ENCODE measurements around the gene FAR2. TPM values are rescaled to one million over a fixed set of nuclear protein-coding genes. Genes with fewer than 3 reads are reported as not detected.

Gene FAR2
- polyA plus RNA-seq, 12 donors, result 9.9 to 52.9 (median 16.1) TPM; not detected in 1

- DNase-seq, result no peak
These were observed 51.5 kb downstream of the FAR2 start for GRCh38 chr12:29200586-29200985.

- no peak for DNase-seq
These were observed 52.2 kb downstream of the FAR2 start for GRCh38 chr12:29201296-29201695.

- DNase-seq, result no peak
These were observed 52.7 kb downstream of the FAR2 start for GRCh38 chr12:29201746-29202145.

GRCh38 chr12:29204521-29204920 lies 55.4 kb downstream of the FAR2 start:
- no peak for DNase-seq

- DNase-seq, result no peak
These were observed 58.0 kb downstream of the FAR2 start for GRCh38 chr12:29207120-29207519.

- no peak for DNase-seq
These were observed 59.0 kb downstream of the FAR2 start for GRCh38 chr12:29208060-29208459.

- no peak for DNase-seq
These were observed 60.0 kb downstream of the FAR2 start for GRCh38 chr12:29208936-29209701.

GRCh38 chr12:29211696-29212095 lies 62.6 kb downstream of the FAR2 start:
- no peak for DNase-seq

GRCh38 chr12:29212682-29213403 lies 63.8 kb downstream of the FAR2 start:
- no peak for DNase-seq

GRCh38 chr12:29216266-29216665 lies 67.2 kb downstream of the FAR2 start:
- no peak for DNase-seq

- DNase-seq, result peak; percentile 27
These were observed 67.9 kb downstream of the FAR2 start for GRCh38 chr12:29216797-29217575.

- DNase-seq, result no peak
These were observed 71.7 kb downstream of the FAR2 start for GRCh38 chr12:29220632-29221336.

- DNase-seq, result no peak
These were observed 73.1 kb downstream of the FAR2 start for GRCh38 chr12:29222200-29222599.

- DNase-seq, result no peak
These were observed 74.3 kb downstream of the FAR2 start for GRCh38 chr12:29223426-29223825.

- DNase-seq, result no peak
These were observed 75.0 kb downstream of the FAR2 start for GRCh38 chr12:29223956-29224543.

- DNase-seq, result no peak
These were observed 75.5 kb downstream of the FAR2 start for GRCh38 chr12:29224572-29224971.

- DNase-seq, result no peak
These were observed 76.8 kb downstream of the FAR2 start for GRCh38 chr12:29225834-29226233.

GRCh38 chr12:29226616-29227015 lies 77.5 kb downstream of the FAR2 start:
- DNase-seq, result no peak

- no peak for DNase-seq
These were observed 79.5 kb downstream of the FAR2 start for GRCh38 chr12:29228474-29229157.

GRCh38 chr12:29229158-29229505 lies 80.1 kb downstream of the FAR2 start:
- DNase-seq, result no peak

- DNase-seq, result no peak
These were observed 80.9 kb downstream of the FAR2 start for GRCh38 chr12:29229937-29230336.

Measured in muscle of arm (tissue), 12 donors.